ENCODE data around the gene CYB5B.

The CYB5B gene

DNA sequence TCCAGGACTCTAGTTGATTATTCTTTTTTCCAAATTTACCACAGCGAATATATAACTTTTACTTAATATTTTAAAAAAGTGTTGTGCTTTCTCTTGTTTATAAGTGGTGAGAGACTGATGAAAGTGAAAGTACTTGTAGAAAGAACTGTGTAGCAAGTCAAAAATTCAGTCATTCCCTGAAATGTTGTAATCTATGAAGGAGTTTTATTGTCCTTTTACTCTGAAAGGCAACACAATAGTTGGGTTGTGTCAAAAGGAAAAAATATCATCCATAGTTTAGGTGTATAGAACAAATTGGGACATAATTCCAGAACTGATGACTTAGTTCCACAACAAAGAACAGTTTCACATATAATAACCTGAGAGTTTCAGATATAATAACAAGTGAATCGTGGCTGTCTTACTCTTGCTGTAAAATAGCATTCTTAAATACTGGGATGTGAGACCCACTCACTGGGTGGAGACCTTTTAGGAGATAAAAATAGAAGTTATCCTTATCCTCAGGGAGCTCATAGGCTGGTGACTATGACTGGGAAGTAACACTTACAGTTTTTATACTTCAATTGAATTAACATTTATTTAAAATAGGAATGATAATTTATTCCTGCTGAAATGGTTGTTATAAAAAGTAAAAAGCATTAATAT, 20.6 kb downstream of the CYB5B start:
- DNase-seq (ENCODE audit: low read depth, low spot score): no peak

DNA sequence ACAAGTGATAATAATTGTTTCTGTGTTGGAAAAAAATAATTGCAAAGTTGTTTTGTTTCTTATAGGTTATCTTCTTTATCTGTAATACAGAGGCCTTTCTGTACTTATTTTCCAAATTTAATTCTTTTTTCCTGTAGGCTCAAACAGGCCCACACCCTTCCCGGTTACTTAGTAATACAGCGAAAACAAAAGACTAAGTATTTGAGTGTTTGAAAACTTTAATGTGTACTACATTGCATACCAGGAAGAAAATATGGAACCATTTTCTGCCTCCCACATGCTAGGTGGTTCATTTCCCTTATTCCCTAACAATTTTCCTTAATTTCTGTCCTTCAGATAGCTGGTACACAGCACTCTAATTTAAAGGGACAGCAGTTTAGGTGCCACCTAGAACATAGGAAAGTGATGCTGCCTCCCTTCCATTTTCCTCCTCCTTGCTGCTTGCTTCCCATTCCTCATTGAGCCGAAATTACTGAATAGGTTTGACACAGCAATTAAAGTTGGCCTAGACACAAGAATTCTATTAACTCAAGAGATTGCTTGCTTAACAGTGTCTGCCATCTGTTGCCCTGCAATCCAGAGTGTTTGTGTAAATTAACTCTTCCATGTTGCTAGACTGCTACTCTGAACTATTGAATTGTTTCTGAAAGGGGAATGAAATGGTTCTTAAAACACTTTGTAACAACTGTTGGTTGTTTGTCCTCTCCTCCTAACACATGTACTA, 24.2 kb downstream of the CYB5B start:
- no peak for DNase-seq (ENCODE audit: low read depth, low spot score)

- DNase-seq (ENCODE audit: low read depth, low spot score): no peak
Observed at GRCh38 chr16:69451166-69451565, 26.7 kb downstream of the CYB5B start.

DNA sequence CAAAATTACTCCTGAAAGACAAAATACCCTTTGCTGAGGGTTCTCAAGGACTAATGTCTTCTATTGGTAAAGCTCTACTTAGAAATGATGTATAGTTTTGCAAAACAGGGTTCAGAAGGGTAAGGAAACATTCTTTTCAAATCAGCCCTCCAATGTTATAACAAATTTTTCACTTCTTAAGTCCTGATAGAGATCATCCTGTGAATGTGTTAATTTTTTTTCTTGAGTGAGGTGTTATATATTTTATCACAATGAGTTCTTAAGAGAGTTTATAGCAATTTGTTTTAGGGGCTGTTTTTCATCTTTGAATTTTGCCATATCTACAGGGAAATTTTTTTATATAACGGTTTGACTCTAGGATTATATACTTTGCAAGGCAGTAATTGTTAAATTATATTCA, 29.5 kb downstream of the CYB5B start:
- DNase-seq (ENCODE audit: low read depth, low spot score): no peak

- DNase-seq (ENCODE audit: low read depth, low spot score): no peak
Observed at GRCh38 chr16:69463876-69464275, 39.5 kb downstream of the CYB5B start.

- DNase-seq (ENCODE audit: low read depth, low spot score): no peak
Observed at GRCh38 chr16:69465083-69465721, 40.8 kb downstream of the CYB5B start.

- DNase-seq (ENCODE audit: low read depth, low spot score): no peak
Observed at GRCh38 chr16:69465881-69466280, 41.5 kb downstream of the CYB5B start.

DNA sequence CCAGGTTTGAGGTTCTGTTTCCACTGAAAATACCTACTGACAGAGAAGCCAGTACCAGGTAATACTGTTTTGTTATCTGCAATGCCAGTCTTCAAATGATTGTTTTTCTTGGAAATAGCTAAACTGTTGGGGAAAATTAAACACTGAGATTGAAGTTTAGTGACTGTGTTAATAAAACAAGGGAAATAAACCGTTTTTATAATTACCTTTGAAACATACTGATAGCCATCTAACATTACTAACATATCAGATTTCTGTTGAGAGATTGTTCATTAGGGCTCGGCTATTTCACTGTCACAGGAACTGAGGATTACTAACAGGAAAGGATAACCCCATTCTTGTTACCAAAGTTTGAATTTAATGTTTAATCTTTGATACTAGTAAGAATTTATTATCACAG, 42.1 kb downstream of the CYB5B start:
- no peak for DNase-seq (ENCODE audit: low read depth, low spot score)

DNA sequence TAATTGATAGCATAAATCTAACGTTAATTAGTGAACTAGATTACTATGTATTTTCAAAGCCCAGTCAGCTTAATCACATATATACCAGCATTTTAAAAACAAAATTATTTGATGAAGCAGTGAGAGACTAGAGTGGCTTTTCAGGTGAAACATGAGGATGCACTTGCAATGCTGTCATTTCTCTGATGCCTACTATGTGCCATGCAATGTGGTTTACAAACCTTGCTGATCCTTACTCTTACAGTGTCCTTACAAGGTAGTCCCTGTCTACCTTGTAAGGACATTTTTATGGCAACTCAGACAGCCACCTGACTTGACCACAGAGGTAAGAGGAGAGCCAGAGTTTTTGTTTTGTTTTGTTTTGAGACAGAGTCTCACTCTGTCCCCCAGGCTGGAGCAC, 42.7 kb downstream of the CYB5B start:
- DNase-seq (ENCODE audit: low read depth, low spot score): no peak

- no peak for DNase-seq (ENCODE audit: low read depth, low spot score)
Observed at GRCh38 chr16:69467531-69468204, 43.2 kb downstream of the CYB5B start.

GRCh38 chr16:69469807-69470561, 45.6 kb downstream of the CYB5B start:
- no peak for DNase-seq (ENCODE audit: low read depth, low spot score)

DNA sequence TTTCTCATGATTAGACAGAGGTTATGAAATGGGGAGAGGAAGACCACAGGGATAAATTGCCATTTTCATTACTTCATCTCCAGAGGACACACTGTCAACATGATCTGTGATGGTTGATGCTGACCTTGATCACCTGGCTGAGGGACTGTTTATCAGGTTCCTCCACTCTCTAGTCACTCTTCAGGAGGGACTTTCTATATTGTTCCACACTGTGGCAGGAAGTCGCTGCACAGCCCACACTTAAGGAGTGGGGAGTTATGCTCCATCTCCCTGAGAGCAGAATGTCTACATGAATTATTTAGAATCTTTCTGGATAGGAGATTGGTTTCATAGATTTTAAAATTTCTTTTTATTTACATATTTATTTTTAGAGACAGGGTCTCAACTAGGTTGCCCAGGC, 46.7 kb downstream of the CYB5B start:
- DNase-seq (ENCODE audit: low read depth, low spot score): no peak

- DNase-seq (ENCODE audit: low read depth, low spot score): no peak
Observed at GRCh38 chr16:69474408-69474807, 50.0 kb downstream of the CYB5B start.

DNA sequence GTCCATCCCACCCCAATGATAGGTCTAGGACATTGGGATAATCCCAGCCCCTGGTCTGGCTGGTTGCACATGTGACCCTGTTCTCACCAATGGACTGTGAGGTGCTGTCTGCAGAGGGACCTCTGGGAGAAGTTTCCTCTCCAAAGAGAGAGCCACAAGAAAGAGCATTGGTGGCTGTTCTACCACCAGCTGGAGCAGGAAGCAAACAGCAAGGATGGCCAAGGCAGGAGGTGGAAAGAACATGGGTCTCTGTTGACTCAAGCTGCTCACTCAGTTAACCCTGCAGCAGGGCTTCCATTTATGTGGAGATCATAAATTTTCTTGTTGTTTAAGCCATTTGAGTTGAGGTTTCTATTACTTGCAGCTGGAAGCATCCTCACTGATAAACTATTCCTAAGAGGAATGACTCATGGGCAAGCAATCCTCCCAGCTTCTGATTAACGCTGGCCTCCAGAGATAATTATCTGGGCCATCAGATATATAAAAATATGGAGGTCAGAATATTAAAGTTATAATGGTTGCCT, 52.6 kb downstream of the CYB5B start:
- DNase-seq (ENCODE audit: low read depth, low spot score): no peak

DNA sequence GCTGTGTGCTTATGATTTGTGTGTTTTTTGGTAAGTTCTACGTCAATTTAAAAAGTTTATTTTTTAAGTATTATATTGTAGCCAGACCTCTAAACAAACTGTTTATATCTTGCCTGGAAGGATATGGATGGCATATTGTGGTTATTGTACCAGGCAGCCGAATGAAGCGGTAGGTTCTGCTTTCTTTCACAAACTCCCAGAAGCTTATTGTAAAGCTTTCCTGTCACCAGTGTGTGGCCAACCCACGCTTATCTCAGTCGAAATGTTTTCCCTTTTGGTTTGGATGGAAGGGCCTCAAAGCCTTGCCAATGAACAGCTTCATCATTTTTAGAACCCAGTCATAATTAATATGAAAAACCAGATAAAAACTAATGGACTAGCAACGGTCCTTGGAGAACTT, 53.1 kb downstream of the CYB5B start:
- no peak for DNase-seq (ENCODE audit: low read depth, low spot score)

- no peak for DNase-seq (ENCODE audit: low read depth, low spot score)
Observed at GRCh38 chr16:69478685-69479084, 54.3 kb downstream of the CYB5B start.

- DNase-seq (ENCODE audit: low read depth, low spot score): no peak
Observed at GRCh38 chr16:69479775-69480174, 55.4 kb downstream of the CYB5B start.

GRCh38 chr16:69481901-69482341, 57.5 kb downstream of the CYB5B start:
- no peak for DNase-seq (ENCODE audit: low read depth, low spot score)

GRCh38 chr16:69482410-69482991, 58.1 kb downstream of the CYB5B start:
- DNase-seq (ENCODE audit: low read depth, low spot score): no peak

DNA sequence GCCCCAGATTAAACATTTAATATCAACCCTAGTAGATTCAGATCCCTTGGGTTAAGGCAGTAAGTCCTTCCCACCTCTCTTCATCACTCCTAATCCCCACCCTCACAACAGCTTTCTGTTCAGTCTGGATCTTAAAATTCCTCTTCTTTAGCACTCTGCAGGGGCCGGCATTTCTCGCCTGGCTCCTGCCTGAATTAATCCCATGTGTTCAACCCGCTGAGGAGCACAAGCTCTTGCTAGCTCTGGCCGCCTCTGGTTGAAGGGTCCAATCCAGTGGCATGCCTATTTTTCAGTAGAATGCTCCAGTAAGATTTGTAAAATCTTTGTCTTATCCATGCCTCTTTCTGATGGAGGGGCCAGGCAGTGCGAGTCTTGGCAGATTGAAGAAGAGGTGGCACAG, 59.2 kb downstream of the CYB5B start:
- no peak for DNase-seq (ENCODE audit: low read depth, low spot score)

- DNase-seq (ENCODE audit: low read depth, low spot score): no peak
Observed at GRCh38 chr16:69485361-69485760, 60.9 kb downstream of the CYB5B start.
